Stomach (tissue), 9 donors: ENCODE measurements around the gene VRK3. TPM values are rescaled to one million over a fixed set of nuclear protein-coding genes. Genes with fewer than 3 reads are reported as not detected.
"Not testable (repeated sequence)": the region's sequence is repeated elsewhere in the genome, so short reads cannot be mapped to it uniquely, and the experiment has no call there.

Source experiments
- DNase-seq, 2 donors: peaks; one replicate each; pipeline versions ENCODE4 v3.0.0 to v3.0.0-alpha.2; 2013 to 2019
- H3K27ac ChIP-seq, 5 donors: fragments of 200-600 bp in 4 of 5; sonication (generic) in 4 of 5; one replicate each; pipeline ENCODE4 v1.5.1; 2013 to 2019; ENCODE audit warnings: mild to moderate bottlenecking in 1 of 5, moderate library complexity in 1 of 5
- H3K27me3 ChIP-seq, 3 donors: fragments of 200-600 bp; sonication (generic); one replicate each; pipeline ENCODE4 v1.5.1; 2017 to 2019; ENCODE audit warnings: mixed run types in 1 of 3
- H3K36me3 ChIP-seq, 4 donors: fragments of 200-600 bp; sonication (generic); 1 replicate in 3 of 4; 2 replicates in 1 of 4; pipeline ENCODE4 v1.5.1; 2016 to 2019
- H3K4me1 ChIP-seq, 4 donors: fragments of 200-600 bp; sonication (generic); one replicate each; pipeline ENCODE4 v1.5.1; 2016 to 2019
- H3K4me3 ChIP-seq, 4 donors: fragments of 200-600 bp; sonication (generic) in 3 of 4; one replicate each; pipeline ENCODE4 v1.5.1; 2016 to 2019; ENCODE audit warnings: mild to moderate bottlenecking in 1 of 4
- H3K9me3 ChIP-seq, 4 donors: fragments of 200-600 bp; sonication (generic); one replicate each; pipeline ENCODE4 v1.5.1; 2016 to 2019
- EP300 ChIP-seq: sonication (generic); formaldehyde crosslinking; IDR thresholded peaks from one replicate; pipeline ENCODE4 v1.6.1; 2017; ENCODE audit warnings: antibody characterized with exemption
- POLR2A ChIP-seq, 4 donors: fragments of 450-650 bp; IDR thresholded peaks; one replicate each; pipeline ENCODE4 v1.6.1; 2016; ENCODE audit warnings: antibody characterized with exemption in 4 of 4, control low read depth in 2 of 4, mild to moderate bottlenecking in 1 of 4, moderate library complexity in 1 of 4
- POLR2AphosphoS5 ChIP-seq, 3 donors: sonication (generic); formaldehyde crosslinking; IDR thresholded peaks; one replicate each; pipeline ENCODE4 v1.6.1; 2016; ENCODE audit warnings: antibody characterized with exemption in 3 of 3
- WGBS, 5 donors: extraction: QIAGEN DNeasy Blood & Tissue Kit in 3 of 5; methylation state at CpG; one replicate each; pipeline versions ENCODE4 v1.1.5 to v1.1.7; 2013 to 2018; 5-methylcytosine and 5-hydroxymethylcytosine counted together
- intact Hi-C: fragments of 100-400 bp; cut with DNase I; formaldehyde crosslinking; loops from one replicate; pipeline ENCODE4 v1.15.1; 2023; ENCODE audit warnings: low total_unique reads
- polyA plus RNA-seq, 3 donors: library from polyadenylated mRNA; stranded (reverse); fragments of 200-250 nt; gene quantifications; one replicate each; pipeline ENCODE4 v1.2.3, GENCODE V29; 2013
- total RNA-seq, 5 donors: library from RNA; depleted of rRNA; stranded (reverse); fragments of >200 nt; gene quantifications; one replicate each; pipeline versions ENCODE4 v1.1.0 to v1.2.3, GENCODE V29; 2014 to 2016
- TF ChIP-seq, protein P1 (sequence below), 7 experiments: fragments of 450-650 bp in 4 of 7; fragments of 200-600 bp in 3 of 7; sonication (generic) in 3 of 7; IDR thresholded peaks; one replicate each; pipeline ENCODE4 v1.5.1; 2016 to 2019; ENCODE audit warnings: antibody characterized with exemption in 7 of 7, control low read depth in 2 of 7, mild to moderate bottlenecking in 1 of 7
- donor health status: healthy with polysubstance abuse.
- donor health status: Bipolar disorder and iron deficiency.
- donor health status: healthy.

Gene VRK3
- total and polyA plus RNA-seq, 8 donors, result 3.5 to 39.7 (median 22.8) TPM

DNA sequence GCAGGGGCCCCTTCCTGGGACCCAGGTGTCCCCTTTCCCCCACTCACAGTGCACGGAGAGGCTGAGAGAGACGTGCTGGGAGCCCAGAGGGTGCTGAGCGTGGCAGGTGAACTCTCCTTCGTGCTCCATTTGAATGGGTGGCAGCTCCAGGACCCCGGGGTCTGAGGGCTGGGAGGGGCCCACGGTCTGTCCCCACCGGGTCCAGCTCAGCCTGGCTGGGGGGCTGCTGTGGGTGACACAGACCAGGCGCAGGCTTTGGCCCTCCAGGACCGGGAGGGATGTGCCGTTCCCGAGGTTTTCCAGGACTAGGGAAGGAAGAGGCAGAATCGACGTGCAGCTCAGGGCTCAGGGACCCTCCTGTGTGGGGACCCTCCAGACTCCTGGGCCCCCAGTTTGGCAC is 66.6 kb downstream of the VRK3 start:
- Histone ChIP-seq H3K27me3 (peaks cover 0 to 14% (median 0%) of the 10 kb centered on the region in 3 donors), H3K4me1 (peaks cover 12 to 22% (median 18%) of the 10 kb centered on the region in 4 donors)
- intact Hi-C loops, H3K4me3 ChIP-seq, H3K9me3 ChIP-seq, DNase-seq, H3K36me3 ChIP-seq, H3K27ac ChIP-seq: not testable (repeated sequence)
- 51 to 59% (median 55%) methylated on average over 10 to 13 of the region's 13 CpGs for WGBS, 5 donors

DNA sequence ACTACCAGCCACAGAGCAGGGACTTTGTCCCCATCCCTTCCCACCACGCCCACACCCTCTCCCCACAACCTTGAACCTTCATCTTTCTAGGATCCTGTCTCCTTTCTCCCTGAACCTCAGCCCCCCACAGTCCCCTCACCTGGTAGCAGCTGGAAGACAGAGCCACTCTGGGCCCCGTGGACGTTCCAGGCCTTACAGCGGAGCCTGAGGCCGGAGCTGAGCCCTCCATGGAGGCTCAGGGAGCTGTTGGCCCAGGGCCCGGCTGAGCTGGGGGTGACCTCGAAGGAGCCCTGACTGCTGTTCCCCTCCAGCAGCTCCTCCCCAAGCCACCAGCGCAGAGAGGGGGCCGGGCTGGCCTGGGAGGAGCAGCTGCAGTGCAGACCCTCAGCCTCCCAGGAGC is 67.0 kb downstream of the VRK3 start:
- H3K27ac ChIP-seq, result peak overlapping the region in 2 of 5 donors; percentile 34 to 44
- H3K36me3 ChIP-seq, intact Hi-C loops, H3K9me3 ChIP-seq, H3K4me3 ChIP-seq, DNase-seq: not testable (repeated sequence)
- H3K27me3 ChIP-seq, result peaks cover 0 to 14% (median 0%) of the 10 kb centered on the region in 3 donors
- 16 to 51% (median 41%) methylated on average over 4 to 9 of the region's 9 CpGs for WGBS, 5 donors
- peaks cover 12 to 27% (median 20%) of the 10 kb centered on the region in 4 donors for H3K4me1 ChIP-seq

DNA sequence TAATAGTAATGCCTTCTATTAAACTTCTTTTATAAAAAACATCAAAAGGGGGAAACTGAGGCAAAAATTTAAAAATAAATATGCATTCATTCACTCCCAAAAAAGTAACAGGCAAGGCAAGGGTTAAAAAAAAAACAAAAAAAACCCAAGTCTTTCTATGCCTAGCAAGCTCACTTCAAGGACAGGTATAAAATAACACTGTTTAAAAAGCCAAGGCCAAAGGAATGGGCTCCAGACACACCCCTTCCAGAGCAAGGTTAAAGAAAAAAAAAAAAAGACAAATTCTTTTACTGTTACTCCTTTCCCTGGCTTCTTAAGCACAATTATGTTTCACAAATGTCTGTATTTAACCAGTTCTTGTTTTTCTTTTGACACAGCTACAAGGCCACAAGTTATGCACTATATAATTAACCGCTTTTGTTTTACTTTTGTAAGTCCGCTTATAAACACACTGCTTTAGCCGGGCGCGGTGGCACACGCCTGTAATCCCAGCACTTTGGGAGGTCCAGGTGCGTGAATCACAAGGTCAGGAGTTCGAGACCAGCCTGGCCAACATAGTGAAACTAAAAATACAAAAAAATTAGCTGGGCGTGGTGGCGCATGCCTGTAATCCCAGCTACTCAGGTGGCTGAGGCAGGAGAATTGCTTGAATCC is 67.8 kb downstream of the VRK3 start:
- Histone ChIP-seq H3K36me3 (no peaks in the 10 kb centered on the region), H3K4me3 (no peak overlapping the region), H3K27me3 (peaks cover 0 to 14% (median 0%) of the 10 kb centered on the region in 3 donors), H3K4me1 (peaks cover 12 to 32% (median 23%) of the 10 kb centered on the region in 4 donors), H3K27ac (peak overlapping the region in 2 of 5 donors; percentile 7 to 34), H3K9me3 (no peaks in the 10 kb centered on the region)
- intact Hi-C loops, result no loop called here
- 39 to 55% (median 42%) methylated on average over 10 of the region's 10 CpGs for WGBS, 5 donors
- TF ChIP-seq POLR2AphosphoS5 (IDR thresholded peaks at IDR 0.05), result no peak
- DNase-seq, result no peak

DNA sequence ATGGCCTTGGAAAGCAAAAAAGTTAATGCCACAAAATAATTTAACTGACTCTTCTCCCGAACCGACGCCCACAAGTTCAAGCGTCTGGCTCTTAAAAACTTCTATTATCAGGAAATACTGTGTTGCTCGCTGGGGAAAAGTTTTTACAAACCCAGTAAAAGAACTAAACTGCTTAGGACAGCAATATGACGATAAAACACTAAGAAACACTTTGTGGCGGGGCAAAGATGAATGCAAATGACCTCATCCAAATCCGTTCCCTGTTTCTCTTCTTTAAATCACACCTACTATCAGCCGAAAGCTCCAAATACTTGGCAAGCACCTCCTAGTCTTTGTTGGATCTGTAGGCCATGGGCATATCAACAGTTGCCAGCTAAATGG is 69.1 kb downstream of the VRK3 start:
- WGBS, 5 donors, result 54 to 69% (median 62%) methylated on average over 9 of the region's 9 CpGs

DNA sequence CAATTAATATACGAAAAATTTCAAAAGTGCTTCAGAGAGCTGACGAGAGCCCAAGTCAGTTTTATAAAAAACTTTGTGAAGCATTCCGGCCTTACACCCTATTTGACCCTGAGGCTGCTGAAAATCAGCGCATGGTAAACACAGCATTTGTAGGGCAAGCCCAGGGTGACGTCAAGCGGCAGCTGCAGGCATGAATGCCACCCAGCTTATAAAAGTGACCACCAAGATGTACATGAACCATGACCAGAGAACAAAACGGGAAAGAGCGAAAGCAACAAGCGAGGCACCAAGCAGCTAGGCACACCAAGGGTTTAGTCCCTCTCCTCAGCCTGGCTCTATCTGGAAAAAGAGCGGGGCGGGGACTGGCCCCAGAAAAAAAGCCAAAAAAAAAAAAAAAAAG is 70.2 kb downstream of the VRK3 start:
- Histone ChIP-seq H3K27ac (peak overlapping the region; percentile 59 to 73 (median 62)), H3K27me3 (peaks cover 0 to 27% (median 0%) of the 10 kb centered on the region in 3 donors), H3K4me3 (peak overlapping the region in 2 of 4 donors; percentile 23 to 26), H3K4me1 (peaks cover 12 to 41% (median 27%) of the 10 kb centered on the region in 4 donors), H3K36me3 (no peaks in the 10 kb centered on the region), H3K9me3 (no peaks in the 10 kb centered on the region)
- no peak for TF ChIP-seq POLR2AphosphoS5 (IDR thresholded peaks at IDR 0.05)
- TF ChIP-seq EP300, result no peak
- TF ChIP-seq, protein P1, sequence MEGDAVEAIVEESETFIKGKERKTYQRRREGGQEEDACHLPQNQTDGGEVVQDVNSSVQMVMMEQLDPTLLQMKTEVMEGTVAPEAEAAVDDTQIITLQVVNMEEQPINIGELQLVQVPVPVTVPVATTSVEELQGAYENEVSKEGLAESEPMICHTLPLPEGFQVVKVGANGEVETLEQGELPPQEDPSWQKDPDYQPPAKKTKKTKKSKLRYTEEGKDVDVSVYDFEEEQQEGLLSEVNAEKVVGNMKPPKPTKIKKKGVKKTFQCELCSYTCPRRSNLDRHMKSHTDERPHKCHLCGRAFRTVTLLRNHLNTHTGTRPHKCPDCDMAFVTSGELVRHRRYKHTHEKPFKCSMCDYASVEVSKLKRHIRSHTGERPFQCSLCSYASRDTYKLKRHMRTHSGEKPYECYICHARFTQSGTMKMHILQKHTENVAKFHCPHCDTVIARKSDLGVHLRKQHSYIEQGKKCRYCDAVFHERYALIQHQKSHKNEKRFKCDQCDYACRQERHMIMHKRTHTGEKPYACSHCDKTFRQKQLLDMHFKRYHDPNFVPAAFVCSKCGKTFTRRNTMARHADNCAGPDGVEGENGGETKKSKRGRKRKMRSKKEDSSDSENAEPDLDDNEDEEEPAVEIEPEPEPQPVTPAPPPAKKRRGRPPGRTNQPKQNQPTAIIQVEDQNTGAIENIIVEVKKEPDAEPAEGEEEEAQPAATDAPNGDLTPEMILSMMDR (IDR thresholded peaks at IDR 0.05), result no peak
- WGBS, 5 donors, result 24 to 45% (median 37%) methylated on average over 11 of the region's 11 CpGs
- DNase-seq, result peak; percentile 59 to 69
- intact Hi-C loops, result no loop called here

More for the DNA sequence above, 69.1 kb downstream of the VRK3 start:
- H3K4me3 ChIP-seq, result no peak overlapping the region
- peak overlapping the region in 3 of 5 donors; percentile 62 to 73 (median 70) for H3K27ac ChIP-seq
- no peaks in the 10 kb centered on the region for H3K9me3 ChIP-seq
- DNase-seq, result no peak
- H3K27me3 ChIP-seq, result peaks cover 0 to 24% (median 0%) of the 10 kb centered on the region in 3 donors
- intact Hi-C loops, result no loop called here
- peaks cover 12 to 41% (median 27%) of the 10 kb centered on the region in 4 donors for H3K4me1 ChIP-seq
- H3K36me3 ChIP-seq, result no peaks in the 10 kb centered on the region
- no peak for TF ChIP-seq POLR2A (IDR thresholded peaks at IDR 0.05)
- no peak for TF ChIP-seq POLR2AphosphoS5 (IDR thresholded peaks at IDR 0.05)
- TF ChIP-seq, protein P1 (IDR thresholded peaks at IDR 0.05), result no peak
- TF ChIP-seq EP300, result no peak
